Measurements from ENCODE around the gene PCYT1B.

- TF ChIP-seq POLR2A (IDR thresholded peaks at IDR 0.05) (no peak), CTCF (IDR thresholded peaks at IDR 0.05) (no peak)
These were observed 1.1 kb downstream of the PCYT1B start for GRCh38 chrX:24646006-24646405.

Measured in lower leg skin (tissue), 3 donors.